Activated naive CD8-positive, alpha-beta T cell treated with anti-CD3 and anti-CD28 coated beads, Interleukin-2, amount 50 U/mL, for 24 hours (primary cell): ENCODE data around the gene GALNT15.

Experiments
- ATAC-seq: fragments of 150-1000 bp; cut with Tn5 transposase; one replicate; pipeline ENCODE4 v1.10.0; 2021
- DNase-seq: peaks from one replicate; pipeline ENCODE4 v3.0.0; 2021
- H3K27ac Mint-ChIP-seq: one replicate; pipeline ENCODE4 v1.8.0; 2021; ENCODE audit warnings: mild to moderate bottlenecking, mixed read lengths
- H3K27me3 Mint-ChIP-seq: one replicate; pipeline ENCODE4 v1.8.0; 2021; ENCODE audit warnings: mixed read lengths
- H3K36me3 Mint-ChIP-seq: one replicate; pipeline ENCODE4 v1.8.0; 2021; ENCODE audit warnings: low read depth, mixed read lengths
- H3K4me1 Mint-ChIP-seq: one replicate; pipeline ENCODE4 v1.8.0; 2021; ENCODE audit warnings: mixed read lengths
- H3K4me3 Mint-ChIP-seq: one replicate; pipeline ENCODE4 v1.8.0; 2021; ENCODE audit warnings: mild to moderate bottlenecking, moderate library complexity, mixed read lengths
- H3K9me3 Mint-ChIP-seq: one replicate; pipeline ENCODE4 v1.8.0; 2021; ENCODE audit warnings: mixed read lengths

Gene GALNT15

GRCh38 chr3:16143861-16144447 lies 30.5 kb upstream of the GALNT15 start:
- Mint-ChIP-seq H3K4me1 (no peaks in the 10 kb centered on the region), H3K27ac (no peak overlapping the region), H3K9me3 (peaks cover 6% of the 10 kb centered on the region), H3K27me3 (no peaks in the 10 kb centered on the region), H3K36me3 (no peaks in the 10 kb centered on the region), H3K4me3 (no peak overlapping the region)
- DNase-seq (no peak), ATAC-seq (no peak)

GRCh38 chr3:16145176-16145575 lies 29.3 kb upstream of the GALNT15 start:
- ATAC-seq (no peak), DNase-seq (no peak)
- H3K4me3 Mint-ChIP-seq, result no peak overlapping the region
- no peaks in the 10 kb centered on the region for H3K4me1 Mint-ChIP-seq
- H3K36me3 Mint-ChIP-seq, result no peaks in the 10 kb centered on the region
- peaks cover 6% of the 10 kb centered on the region for H3K9me3 Mint-ChIP-seq
- H3K27me3 Mint-ChIP-seq, result no peaks in the 10 kb centered on the region
- H3K27ac Mint-ChIP-seq, result no peak overlapping the region

GRCh38 chr3:16146015-16146730 lies 28.3 kb upstream of the GALNT15 start:
- no peaks in the 10 kb centered on the region for H3K27me3 Mint-ChIP-seq
- peaks cover 6% of the 10 kb centered on the region for H3K9me3 Mint-ChIP-seq
- H3K4me3 Mint-ChIP-seq, result no peak overlapping the region
- H3K36me3 Mint-ChIP-seq, result no peaks in the 10 kb centered on the region
- DNase-seq, result no peak
- peak; percentile 39 for ATAC-seq
- H3K27ac Mint-ChIP-seq, result no peak overlapping the region
- H3K4me1 Mint-ChIP-seq, result no peaks in the 10 kb centered on the region

- DNase-seq (no peak), ATAC-seq (no peak)
- Mint-ChIP-seq H3K36me3 (no peaks in the 10 kb centered on the region), H3K4me3 (no peak overlapping the region), H3K27ac (no peak overlapping the region), H3K4me1 (no peaks in the 10 kb centered on the region), H3K27me3 (no peaks in the 10 kb centered on the region), H3K9me3 (peaks cover 13% of the 10 kb centered on the region)
Measured at GRCh38 chr3:16147220-16147994, 27.1 kb upstream of the GALNT15 start.

GRCh38 chr3:16148213-16148612 lies 26.3 kb upstream of the GALNT15 start:
- Mint-ChIP-seq H3K36me3 (no peaks in the 10 kb centered on the region), H3K4me1 (no peaks in the 10 kb centered on the region), H3K27ac (no peak overlapping the region), H3K27me3 (peaks cover 2% of the 10 kb centered on the region), H3K4me3 (no peak overlapping the region), H3K9me3 (peaks cover 18% of the 10 kb centered on the region)
- DNase-seq (no peak), ATAC-seq (no peak)

- DNase-seq (no peak), ATAC-seq (no peak)
- no peak overlapping the region for H3K27ac Mint-ChIP-seq
- peaks cover 2% of the 10 kb centered on the region for H3K27me3 Mint-ChIP-seq
- H3K4me1 Mint-ChIP-seq, result no peaks in the 10 kb centered on the region
- H3K4me3 Mint-ChIP-seq, result no peak overlapping the region
- H3K9me3 Mint-ChIP-seq, result peaks cover 18% of the 10 kb centered on the region
- no peaks in the 10 kb centered on the region for H3K36me3 Mint-ChIP-seq
Measured at GRCh38 chr3:16148783-16149182, 25.7 kb upstream of the GALNT15 start.

GRCh38 chr3:16150285-16150684 lies 24.2 kb upstream of the GALNT15 start:
- peaks cover 6% of the 10 kb centered on the region for H3K27me3 Mint-ChIP-seq
- peaks cover 16% of the 10 kb centered on the region for H3K9me3 Mint-ChIP-seq
- ATAC-seq, result no peak
- no peak for DNase-seq
- H3K4me3 Mint-ChIP-seq, result no peak overlapping the region
- no peaks in the 10 kb centered on the region for H3K36me3 Mint-ChIP-seq
- no peaks in the 10 kb centered on the region for H3K4me1 Mint-ChIP-seq
- no peak overlapping the region for H3K27ac Mint-ChIP-seq

GRCh38 chr3:16151109-16151508 lies 23.4 kb upstream of the GALNT15 start:
- Mint-ChIP-seq H3K4me3 (no peak overlapping the region), H3K36me3 (no peaks in the 10 kb centered on the region), H3K9me3 (peaks cover 21% of the 10 kb centered on the region), H3K27ac (no peak overlapping the region), H3K27me3 (peaks cover 10% of the 10 kb centered on the region), H3K4me1 (no peaks in the 10 kb centered on the region)
- no peak for ATAC-seq
- no peak for DNase-seq

- Mint-ChIP-seq H3K36me3 (peaks cover 3% of the 10 kb centered on the region), H3K9me3 (peaks cover 15% of the 10 kb centered on the region), H3K27me3 (peaks cover 30% of the 10 kb centered on the region), H3K4me3 (no peak overlapping the region), H3K27ac (no peak overlapping the region), H3K4me1 (no peaks in the 10 kb centered on the region)
- DNase-seq (no peak), ATAC-seq (no peak)
Measured at GRCh38 chr3:16168211-16168610, 6.3 kb upstream of the GALNT15 start.

- Mint-ChIP-seq H3K27ac (no peak overlapping the region), H3K27me3 (peaks cover 15% of the 10 kb centered on the region), H3K36me3 (no peaks in the 10 kb centered on the region), H3K4me1 (no peaks in the 10 kb centered on the region), H3K9me3 (peaks cover 4% of the 10 kb centered on the region), H3K4me3 (no peak overlapping the region)
- ATAC-seq, result no peak
- no peak for DNase-seq
Measured at GRCh38 chr3:16171009-16171408, 3.5 kb upstream of the GALNT15 start.

GRCh38 chr3:16171825-16172224 lies 2.7 kb upstream of the GALNT15 start:
- Mint-ChIP-seq H3K27ac (no peak overlapping the region), H3K4me3 (no peak overlapping the region), H3K36me3 (no peaks in the 10 kb centered on the region), H3K27me3 (peaks cover 10% of the 10 kb centered on the region), H3K9me3 (peaks cover 4% of the 10 kb centered on the region), H3K4me1 (no peaks in the 10 kb centered on the region)
- ATAC-seq, result no peak
- no peak for DNase-seq

- H3K4me3 Mint-ChIP-seq, result no peak overlapping the region
- ATAC-seq, result no peak
- H3K36me3 Mint-ChIP-seq, result no peaks in the 10 kb centered on the region
- H3K9me3 Mint-ChIP-seq, result peaks cover 4% of the 10 kb centered on the region
- H3K27ac Mint-ChIP-seq, result no peak overlapping the region
- peaks cover 10% of the 10 kb centered on the region for H3K27me3 Mint-ChIP-seq
- no peak for DNase-seq
- no peaks in the 10 kb centered on the region for H3K4me1 Mint-ChIP-seq
Measured at GRCh38 chr3:16173283-16174025, 1.0 kb upstream of the GALNT15 start.

- H3K27ac Mint-ChIP-seq, result no peak overlapping the region
- peaks cover 4% of the 10 kb centered on the region for H3K9me3 Mint-ChIP-seq
- DNase-seq (no peak), ATAC-seq (no peak)
- no peaks in the 10 kb centered on the region for H3K36me3 Mint-ChIP-seq
- peaks cover 15% of the 10 kb centered on the region for H3K27me3 Mint-ChIP-seq
- H3K4me3 Mint-ChIP-seq, result no peak overlapping the region
- no peaks in the 10 kb centered on the region for H3K4me1 Mint-ChIP-seq
Measured at GRCh38 chr3:16174026-16174355, 489 bp upstream of the GALNT15 start.

- no peaks in the 10 kb centered on the region for H3K9me3 Mint-ChIP-seq
- no peaks in the 10 kb centered on the region for H3K4me1 Mint-ChIP-seq
- H3K27ac Mint-ChIP-seq, result no peak overlapping the region
- ATAC-seq, result no peak
- peaks cover 15% of the 10 kb centered on the region for H3K27me3 Mint-ChIP-seq
- no peak overlapping the region for H3K4me3 Mint-ChIP-seq
- H3K36me3 Mint-ChIP-seq, result no peaks in the 10 kb centered on the region
- DNase-seq, result no peak
Measured at GRCh38 chr3:16174976-16175901, 759 bp downstream of the GALNT15 start.
